ENCODE data around the gene HASPIN. TPM values are rescaled to one million over a fixed set of nuclear protein-coding genes. Genes with fewer than 3 reads are reported as not detected.

Gene HASPIN
- total RNA-seq, 2 donors from 2014 or later: 14.7 to 24.6 TPM

- H3K27ac Mint-ChIP-seq: no peak overlapping the region
- H3K9me3 ChIP-seq (ENCODE audit: control insufficient read depth, low read length): no peaks in the 10 kb centered on the region
- H3K36me3 ChIP-seq (ENCODE audit: control insufficient read depth, insufficient read depth, low read length): no peaks in the 10 kb centered on the region
- no peak overlapping the region for H3K4me3 Mint-ChIP-seq
- H3K9me3 Mint-ChIP-seq: peaks cover 3% of the 10 kb centered on the region
- H3K4me3 ChIP-seq (ENCODE audit: low read length): no peak overlapping the region
- H3K36me3 Mint-ChIP-seq (ENCODE audit: low read depth): no peaks in the 10 kb centered on the region
- 88 to 90% methylated on average over 5 to 6 of the region's 6 CpGs for WGBS, 2 experiments (ENCODE audit: insufficient coverage in 1 of 2, insufficient read length in 1 of 2)
- H3K27me3 ChIP-seq (ENCODE audit: control insufficient read depth, insufficient read depth, low read length, poor library complexity, severe bottlenecking): no peaks in the 10 kb centered on the region
- H3K9ac ChIP-seq (ENCODE audit: extremely low read depth, low read length, poor library complexity, severe bottlenecking): no peak overlapping the region
- H3K27me3 Mint-ChIP-seq (ENCODE audit: insufficient read depth): peaks cover 4% of the 10 kb centered on the region
- no peaks in the 10 kb centered on the region for H3K4me1 Mint-ChIP-seq
- TF ChIP-seq, protein P1, sequence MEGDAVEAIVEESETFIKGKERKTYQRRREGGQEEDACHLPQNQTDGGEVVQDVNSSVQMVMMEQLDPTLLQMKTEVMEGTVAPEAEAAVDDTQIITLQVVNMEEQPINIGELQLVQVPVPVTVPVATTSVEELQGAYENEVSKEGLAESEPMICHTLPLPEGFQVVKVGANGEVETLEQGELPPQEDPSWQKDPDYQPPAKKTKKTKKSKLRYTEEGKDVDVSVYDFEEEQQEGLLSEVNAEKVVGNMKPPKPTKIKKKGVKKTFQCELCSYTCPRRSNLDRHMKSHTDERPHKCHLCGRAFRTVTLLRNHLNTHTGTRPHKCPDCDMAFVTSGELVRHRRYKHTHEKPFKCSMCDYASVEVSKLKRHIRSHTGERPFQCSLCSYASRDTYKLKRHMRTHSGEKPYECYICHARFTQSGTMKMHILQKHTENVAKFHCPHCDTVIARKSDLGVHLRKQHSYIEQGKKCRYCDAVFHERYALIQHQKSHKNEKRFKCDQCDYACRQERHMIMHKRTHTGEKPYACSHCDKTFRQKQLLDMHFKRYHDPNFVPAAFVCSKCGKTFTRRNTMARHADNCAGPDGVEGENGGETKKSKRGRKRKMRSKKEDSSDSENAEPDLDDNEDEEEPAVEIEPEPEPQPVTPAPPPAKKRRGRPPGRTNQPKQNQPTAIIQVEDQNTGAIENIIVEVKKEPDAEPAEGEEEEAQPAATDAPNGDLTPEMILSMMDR (conservative IDR thresholded peaks at IDR 0.05): no peak
- H3K4me1 ChIP-seq (ENCODE audit: control insufficient read depth, insufficient read depth, low read length): no peaks in the 10 kb centered on the region
- H3K27ac ChIP-seq (ENCODE audit: low read depth, low read length): no peak overlapping the region
- no peak for DNase-seq
These were observed 36.0 kb downstream of the HASPIN start for GRCh38 chr17:3759597-3760216.

GRCh38 chr17:3761036-3761917 is 37.6 kb downstream of the HASPIN start:
- DNase-seq: no peak
- Mint-ChIP-seq H3K4me1 (no peaks in the 10 kb centered on the region), H3K4me3 (no peak overlapping the region), H3K27me3 (ENCODE audit: insufficient read depth) (peaks cover 4% of the 10 kb centered on the region), H3K9me3 (peaks cover 6% of the 10 kb centered on the region), H3K27ac (no peak overlapping the region), H3K36me3 (ENCODE audit: low read depth) (no peaks in the 10 kb centered on the region)
- H3K4me1 ChIP-seq (ENCODE audit: control insufficient read depth, insufficient read depth, low read length): no peaks in the 10 kb centered on the region
- no peaks in the 10 kb centered on the region for H3K9me3 ChIP-seq (ENCODE audit: control insufficient read depth, low read length)
- TF ChIP-seq, protein P1 (conservative IDR thresholded peaks at IDR 0.05): no peak
- no peak overlapping the region for H3K9ac ChIP-seq (ENCODE audit: extremely low read depth, low read length, poor library complexity, severe bottlenecking)
- no peaks in the 10 kb centered on the region for H3K36me3 ChIP-seq (ENCODE audit: control insufficient read depth, insufficient read depth, low read length)
- H3K4me3 ChIP-seq (ENCODE audit: low read length): no peak overlapping the region
- H3K27me3 ChIP-seq (ENCODE audit: control insufficient read depth, insufficient read depth, low read length, poor library complexity, severe bottlenecking): no peaks in the 10 kb centered on the region
- WGBS, 2 experiments (ENCODE audit: insufficient coverage in 1 of 2, insufficient read length in 1 of 2): 89 to 93% methylated on average over 18 to 23 of the region's 23 CpGs
- no peak overlapping the region for H3K27ac ChIP-seq (ENCODE audit: low read depth, low read length)

- TF ChIP-seq, protein P1 (conservative IDR thresholded peaks at IDR 0.05): no peak
- Histone ChIP-seq H3K4me1 (ENCODE audit: control insufficient read depth, insufficient read depth, low read length) (no peaks in the 10 kb centered on the region), H3K27ac (ENCODE audit: low read depth, low read length) (no peak overlapping the region), H3K36me3 (ENCODE audit: control insufficient read depth, insufficient read depth, low read length) (no peaks in the 10 kb centered on the region), H3K9me3 (ENCODE audit: control insufficient read depth, low read length) (no peaks in the 10 kb centered on the region), H3K9ac (ENCODE audit: extremely low read depth, low read length, poor library complexity, severe bottlenecking) (no peak overlapping the region), H3K27me3 (ENCODE audit: control insufficient read depth, insufficient read depth, low read length, poor library complexity, severe bottlenecking) (no peaks in the 10 kb centered on the region), H3K4me3 (ENCODE audit: low read length) (no peak overlapping the region)
- H3K4me3 Mint-ChIP-seq: no peak overlapping the region
- no peak overlapping the region for H3K27ac Mint-ChIP-seq
- WGBS, 2 experiments (ENCODE audit: insufficient coverage in 1 of 2, insufficient read length in 1 of 2): 88 to 93% methylated on average over 10 to 16 of the region's 16 CpGs
- H3K36me3 Mint-ChIP-seq (ENCODE audit: low read depth): no peaks in the 10 kb centered on the region
- peak; percentile 44 for DNase-seq
- no peaks in the 10 kb centered on the region for H3K4me1 Mint-ChIP-seq
- H3K27me3 Mint-ChIP-seq (ENCODE audit: insufficient read depth): peaks cover 4% of the 10 kb centered on the region
- H3K9me3 Mint-ChIP-seq: peaks cover 8% of the 10 kb centered on the region
These were observed 38.2 kb downstream of the HASPIN start for GRCh38 chr17:3761918-3762380.

Data from endodermal cell (in vitro differentiated cells).